ENCODE results near the gene OR2D3. TPM values are rescaled to one million over a fixed set of nuclear protein-coding genes. Genes with fewer than 3 reads are reported as not detected.
A peak's percentile ranks its signal among the peaks of the same experiment; 100 is the strongest.

Gene OR2D3
- total and polyA plus RNA-seq, 2 of the 13 experiments (the other 11 are each of a cell fraction or from before 2014, with no cell fraction given): not detected

DNA sequence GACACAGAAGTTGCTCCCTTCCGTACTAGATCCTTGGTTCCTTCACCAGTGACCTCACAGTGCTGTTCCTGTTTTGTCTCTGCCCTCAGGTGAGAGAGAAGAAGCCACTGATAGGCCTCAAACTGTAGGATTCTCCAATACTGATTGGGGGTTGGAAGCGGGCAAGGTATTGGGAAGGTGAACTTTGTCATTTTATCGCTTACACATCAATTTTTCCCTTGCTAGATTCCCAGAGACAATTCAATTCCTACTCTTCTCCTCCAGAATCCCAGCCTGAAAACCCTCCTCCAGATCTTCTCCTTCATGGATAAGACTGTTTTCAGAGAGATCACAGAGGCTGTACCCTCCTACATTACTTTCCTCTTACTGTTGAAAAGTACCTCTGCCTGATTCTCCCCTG, 9.4 kb upstream of the OR2D3 start:
- no peaks in the 10 kb centered on the region for H3K9me3 ChIP-seq (ENCODE audit: low read length)
- ATAC-seq: no peak
- ChIA-PET POLR2A (no interaction called here), CTCF (ENCODE audit: low intra/inter-chr PET ratio, low total read pairs) (no interaction called here)
- no peak overlapping the region for H3K27ac ChIP-seq (ENCODE audit: extremely low read length, insufficient read depth, low read length)
- H3K9ac ChIP-seq (ENCODE audit: insufficient read depth, low read depth, low read length): no peak overlapping the region
- intact Hi-C loops (cut with micrococcal nuclease; ENCODE audit: unreplicated experiment) (no loop called here), in situ Hi-C loops (cut with HindIII; ENCODE audit: extremely low pct_ligation_motif_present, low pct_unique_long_range_greater_than_20kb) (no loop called here)
- H3K4me3 ChIP-seq (replicated peaks in 1 of 3; ENCODE audit: insufficient read depth in 1 of 3, low read depth in 2 of 3, low read length in 3 of 3): no peak overlapping the region
- DNase-seq (ENCODE audit: low spot score): no peak
- no peaks in the 10 kb centered on the region for H3K79me2 ChIP-seq (ENCODE audit: insufficient read depth, low read length)
- H3K4me1 ChIP-seq (ENCODE audit: insufficient read depth, low read length): no peaks in the 10 kb centered on the region
- no peak for TF ChIP-seq ZNF850 (CRISPR knock-in tag; conservative IDR thresholded peaks at IDR 0.05)
- TF ChIP-seq ZNF891 (CRISPR knock-in tag; IDR thresholded peaks at IDR 0.05): no peak
- TF ChIP-seq ZNF670 (CRISPR knock-in tag; IDR thresholded peaks at IDR 0.05; ENCODE audit: borderline replicate concordance): no peak
- TF ChIP-seq MAFF (IDR thresholded peaks at IDR 0.05; ENCODE audit: low read depth, low read length): 0 out of 2 replicates have a peak, but pooled peaks have one; percentile 35
- TF ChIP-seq ARID4A (CRISPR knock-in tag; IDR thresholded peaks at IDR 0.05; ENCODE audit: borderline replicate concordance): no peak
- TF ChIP-seq MAFK (conservative IDR thresholded peaks at IDR 0.05 in 1 of 2, IDR thresholded peaks at IDR 0.05 in 1 of 2; ENCODE audit: low read length in 2 of 2): peak; percentile 41 to 56; a peak in 3 of 4 replicates
- no peak for TF ChIP-seq NKX3-1 (CRISPR knock-in tag; IDR thresholded peaks at IDR 0.05)
- TF ChIP-seq ZNF484 (CRISPR knock-in tag; IDR thresholded peaks at IDR 0.05; ENCODE audit: borderline replicate concordance, low read depth): no peak
- no TSS peak for BruUV-seq (replicated peaks)
- H4K20me1 ChIP-seq (ENCODE audit: insufficient read depth, low read length): no peaks in the 10 kb centered on the region
- peaks cover 0 to 7% of the 10 kb centered on the region in 2 experiments; a peak in 2 of 5 replicates for H3K27me3 ChIP-seq (ENCODE audit: control insufficient read depth in 1 of 2, insufficient read depth in 2 of 2, low read length in 2 of 2)
- WGBS (ENCODE audit: low lambda C conversion rate): 7% methylated on average over 3 of the region's 3 CpGs
- no peak for FAIRE-seq
- no peak overlapping the region for H2AFZ ChIP-seq (ENCODE audit: low read length)
- no peaks in the 10 kb centered on the region for H3K36me3 ChIP-seq (replicated peaks in 1 of 2; ENCODE audit: control insufficient read depth in 1 of 2, insufficient read depth in 2 of 2, low read length in 2 of 2)
- H3K4me2 ChIP-seq (ENCODE audit: low read depth, low read length): no peak overlapping the region
